KG1 (cell line): ENCODE data around the gene ZP1.

Experiments
- DNase-seq: peaks from one replicate; lab custom pipeline; 2025; lab: John Stamatoyannopoulos, UW

The ZP1 gene

DNA sequence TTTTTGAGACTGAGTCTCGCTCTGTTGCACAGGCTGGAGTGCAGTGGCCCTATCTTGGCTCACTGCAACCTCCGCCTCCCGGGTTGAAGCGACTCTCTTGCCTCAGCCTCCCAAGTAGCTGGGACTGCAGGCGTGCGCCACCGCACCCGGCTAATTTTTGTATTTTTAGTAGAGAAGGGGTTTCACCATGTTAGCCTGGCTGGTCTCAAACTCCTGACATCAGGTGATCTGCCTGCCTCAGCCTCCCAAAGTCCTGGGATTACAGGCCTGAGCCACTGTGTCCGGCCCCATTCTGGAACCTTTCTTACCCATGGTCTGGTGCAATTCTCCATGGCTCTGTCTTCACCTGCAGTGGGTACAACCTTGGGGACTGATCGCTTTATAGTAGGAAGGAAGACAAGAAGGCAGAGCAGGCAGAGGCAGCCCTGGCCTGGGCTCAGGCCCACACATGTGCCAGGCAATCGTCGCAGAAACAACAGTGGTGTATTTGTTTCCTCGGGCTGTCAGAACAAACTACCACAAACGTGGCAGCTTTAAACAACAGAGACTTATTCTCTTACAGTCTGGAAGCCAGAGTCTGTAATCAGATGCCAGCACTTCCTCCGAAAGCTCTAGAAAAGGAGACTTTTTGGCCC, 7.6 kb upstream of the ZP1 start:
- DNase-seq = no peak

DNA sequence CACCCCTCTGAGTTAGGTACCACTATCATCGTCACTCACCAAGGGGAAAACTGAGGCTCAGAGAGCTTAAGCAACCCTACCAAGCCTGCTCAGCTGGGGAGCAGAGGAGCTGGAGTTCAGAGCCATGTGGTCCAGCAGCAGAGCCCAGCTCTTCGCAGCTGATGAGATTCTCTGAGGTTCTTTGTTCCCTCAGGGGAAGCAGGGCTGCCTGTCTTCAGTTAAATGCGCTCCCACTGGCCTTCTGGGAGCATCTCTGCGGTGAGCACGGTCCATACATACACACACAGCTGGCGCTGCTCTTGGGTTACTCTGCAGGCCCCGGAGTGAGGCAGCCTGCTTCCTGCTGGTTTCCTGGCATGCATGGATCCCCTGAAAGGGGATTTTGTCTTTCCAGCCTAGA, 6.4 kb upstream of the ZP1 start:
- DNase-seq = no peak

DNA sequence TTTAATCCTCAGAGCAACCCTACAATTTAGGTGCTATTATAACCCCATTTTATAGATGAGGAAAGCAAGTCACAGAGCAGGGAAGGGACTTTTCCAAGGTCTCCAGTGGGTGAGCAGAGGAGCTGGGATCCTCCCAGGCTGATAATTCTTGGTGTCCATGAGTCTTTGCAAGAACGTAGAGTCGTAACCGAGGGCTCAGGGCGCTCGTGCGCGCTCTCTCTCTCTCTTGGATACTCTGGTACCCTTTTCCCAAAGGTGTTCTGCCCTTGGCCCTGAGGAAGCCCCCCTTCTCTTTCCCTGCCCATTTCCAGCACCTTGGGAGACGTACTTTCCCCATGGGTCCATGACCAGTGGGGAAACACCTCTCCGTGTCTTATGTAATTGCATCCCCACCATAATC, 5.2 kb upstream of the ZP1 start:
- no peak for DNase-seq

DNA sequence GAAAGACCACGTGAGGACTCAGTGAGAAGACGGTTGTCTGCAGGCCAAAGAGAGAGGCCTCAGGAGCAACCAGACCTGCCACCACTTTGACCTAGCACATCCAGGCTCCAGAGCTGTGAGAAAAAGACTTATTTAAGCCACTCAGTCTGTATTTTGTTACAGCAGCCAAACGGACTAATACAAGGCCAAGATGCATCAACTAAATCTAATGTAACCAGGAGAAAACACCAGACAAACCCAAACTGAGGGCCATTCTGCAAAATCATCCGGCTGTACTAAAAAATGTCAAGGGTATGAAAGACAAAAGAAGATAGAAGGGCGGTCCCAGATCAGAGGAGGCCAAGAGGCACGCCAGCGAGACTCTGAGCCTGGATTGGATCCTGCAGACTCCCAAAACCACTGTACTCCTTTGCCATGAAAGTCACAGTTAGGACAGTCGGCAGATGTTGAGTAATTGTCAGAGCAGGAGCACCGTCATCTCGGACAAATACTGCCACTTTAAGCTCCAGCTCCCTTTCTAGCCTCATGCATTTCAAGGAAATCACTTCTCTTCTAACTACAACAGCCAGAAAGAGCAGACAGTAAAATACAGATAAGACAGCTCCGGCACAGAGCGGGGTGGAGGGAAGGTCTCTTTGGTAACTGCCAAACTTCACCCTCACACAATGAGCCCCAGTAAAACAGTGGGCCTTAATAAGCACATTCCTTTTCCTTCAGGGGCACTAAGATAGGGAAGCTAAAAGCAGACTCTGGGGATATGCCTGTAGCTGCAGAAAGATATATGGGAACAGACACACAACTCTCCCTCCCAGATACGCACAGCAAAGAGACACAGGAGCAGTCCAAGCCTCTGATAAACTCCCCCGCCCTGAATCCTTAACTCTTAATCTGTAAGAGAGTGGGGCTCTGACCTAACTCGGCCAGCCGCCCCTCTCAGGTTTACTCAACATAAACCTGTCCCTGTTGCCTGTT, 3.5 kb upstream of the ZP1 start:
- DNase-seq = no peak

DNA sequence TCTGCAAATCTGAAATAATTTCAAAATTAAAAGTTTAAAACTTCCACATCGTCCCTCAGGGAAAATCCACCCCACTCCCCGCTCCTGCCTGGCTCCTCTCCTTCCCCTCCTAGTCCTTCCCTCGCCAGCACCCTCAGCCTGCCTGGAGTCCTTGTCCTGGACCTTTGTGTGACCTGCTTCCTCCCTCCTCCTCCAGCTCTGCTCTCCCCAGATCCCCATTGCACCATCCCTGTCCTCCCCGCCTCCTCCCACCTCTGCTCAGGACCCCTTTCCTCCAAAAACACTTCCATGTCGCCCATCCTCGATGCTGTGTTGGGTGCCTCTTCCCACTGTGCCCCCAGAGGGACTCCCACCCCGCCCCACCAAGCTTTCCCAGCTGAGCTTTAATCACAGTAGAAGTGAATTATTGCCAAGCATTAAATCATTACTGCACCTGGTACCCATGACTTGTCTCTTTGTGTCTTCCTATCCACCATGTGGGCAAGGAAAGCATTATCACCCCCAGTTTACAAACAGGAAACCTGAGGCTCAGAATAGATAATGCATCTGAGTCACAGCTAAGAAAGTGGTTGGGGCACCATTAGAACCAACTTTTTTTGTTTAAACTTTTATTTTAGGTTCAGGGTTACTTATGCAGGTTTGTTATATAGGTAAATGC, 2.4 kb upstream of the ZP1 start:
- no peak for DNase-seq

- DNase-seq = no peak
Measured at GRCh38 chr11:60867871-60868681, 734 bp downstream of the ZP1 start.

- DNase-seq = no peak
Measured at GRCh38 chr11:60868682-60869450, 1.5 kb downstream of the ZP1 start.

GRCh38 chr11:60869451-60869825, 2.1 kb downstream of the ZP1 start:
- DNase-seq = no peak

GRCh38 chr11:60870276-60870675, 2.9 kb downstream of the ZP1 start:
- no peak for DNase-seq

DNA sequence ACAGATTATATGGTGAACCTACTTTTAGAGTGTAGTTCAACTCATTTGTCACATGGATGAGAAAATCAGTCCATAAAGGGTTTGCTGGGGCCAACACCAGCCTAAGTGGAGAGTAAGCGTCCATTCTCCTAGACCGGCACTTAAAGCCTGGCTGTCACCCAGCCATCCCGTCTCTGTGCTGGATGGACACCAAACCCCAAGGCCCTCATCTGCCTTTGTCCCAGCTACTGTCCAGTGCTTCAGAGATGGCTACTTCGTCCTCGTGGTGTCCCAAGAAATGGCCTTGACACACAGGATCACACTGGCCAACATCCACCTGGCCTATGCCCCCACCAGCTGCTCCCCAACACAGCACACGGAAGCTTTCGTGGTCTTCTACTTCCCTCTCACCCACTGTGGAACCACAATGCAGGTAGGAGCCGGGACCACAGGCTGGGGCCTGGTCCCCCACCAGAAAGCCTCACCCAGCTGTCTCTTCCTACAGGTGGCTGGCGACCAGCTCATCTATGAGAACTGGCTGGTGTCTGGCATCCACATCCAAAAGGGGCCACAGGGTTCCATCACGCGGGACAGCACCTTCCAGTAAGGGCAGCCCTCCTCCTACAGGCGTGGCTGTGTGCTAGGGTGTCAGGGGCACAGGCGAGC, 3.5 kb downstream of the ZP1 start:
- no peak for DNase-seq

DNA sequence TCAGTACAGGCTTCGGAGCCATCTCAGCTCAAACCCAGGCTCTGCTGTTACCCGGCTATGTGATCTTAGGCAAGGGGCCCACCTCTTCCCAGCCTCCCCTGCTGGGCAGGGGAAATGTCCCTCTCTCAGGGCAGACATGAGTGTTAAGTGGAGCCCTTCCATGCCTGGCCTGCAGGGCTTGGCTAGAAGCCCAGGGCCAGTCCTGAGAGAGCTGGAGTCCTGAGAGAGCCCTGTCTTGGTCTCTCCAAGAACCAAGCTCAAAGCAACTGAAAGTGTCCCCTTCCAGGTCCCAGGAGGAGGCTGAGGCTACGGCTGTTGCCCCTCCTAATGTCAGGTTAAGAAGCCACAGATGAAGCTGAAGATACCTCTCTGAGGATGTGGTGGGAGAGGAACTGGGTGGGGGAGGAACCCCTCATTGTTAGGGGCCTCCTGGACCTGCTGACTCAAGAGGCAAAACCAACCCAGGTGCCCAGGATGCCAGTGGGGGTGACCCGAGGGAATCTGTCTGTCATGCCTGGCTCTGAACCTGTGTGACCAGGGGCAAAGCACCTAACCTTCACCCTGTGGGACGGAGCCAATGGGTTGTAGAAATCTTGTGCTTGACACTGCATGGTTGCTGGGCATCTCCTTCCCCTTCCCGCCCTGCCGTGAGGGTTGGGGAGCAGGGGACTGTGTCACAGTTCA, 4.2 kb downstream of the ZP1 start:
- DNase-seq = no peak

- no peak for DNase-seq
Measured at GRCh38 chr11:60872124-60872960, 5.0 kb downstream of the ZP1 start.

DNA sequence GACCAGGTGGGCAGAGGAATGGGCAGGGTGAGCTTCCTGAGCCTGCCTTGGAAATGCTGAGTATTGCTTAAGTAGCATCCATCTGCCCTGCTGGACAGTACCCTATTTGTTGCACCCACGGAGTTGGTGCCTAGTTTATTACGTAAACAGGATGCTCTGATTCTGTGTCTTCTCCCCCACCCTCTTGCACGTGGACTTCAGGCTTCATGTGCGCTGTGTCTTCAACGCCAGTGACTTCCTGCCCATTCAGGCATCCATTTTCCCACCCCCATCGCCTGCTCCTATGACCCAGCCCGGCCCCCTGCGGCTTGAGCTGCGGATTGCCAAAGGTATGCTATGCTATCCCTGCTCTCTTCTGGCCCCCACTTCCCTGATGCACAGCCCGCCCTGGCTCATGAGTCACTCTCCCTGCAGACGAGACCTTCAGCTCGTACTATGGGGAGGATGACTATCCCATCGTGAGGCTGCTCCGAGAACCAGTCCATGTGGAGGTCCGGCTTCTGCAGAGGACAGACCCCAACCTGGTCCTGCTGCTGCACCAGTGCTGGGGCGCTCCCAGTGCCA, 5.7 kb downstream of the ZP1 start:
- DNase-seq = no peak

DNA sequence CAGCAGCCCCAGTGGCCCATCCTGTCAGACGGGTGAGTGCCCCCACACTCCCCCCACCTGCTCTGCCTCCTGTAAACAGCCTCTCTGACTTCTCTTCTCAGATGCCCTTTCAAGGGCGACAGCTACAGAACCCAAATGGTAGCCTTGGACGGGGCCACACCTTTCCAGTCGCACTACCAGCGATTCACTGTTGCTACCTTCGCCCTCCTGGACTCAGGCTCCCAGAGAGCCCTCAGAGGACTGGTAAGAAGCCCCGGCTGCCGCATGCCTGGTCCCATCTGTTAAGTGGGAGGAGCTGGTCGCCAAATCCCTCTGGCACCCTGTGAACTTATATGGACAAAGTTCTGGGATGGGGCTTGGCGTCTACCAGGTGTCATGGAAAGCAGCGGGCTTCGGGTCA, 6.2 kb downstream of the ZP1 start:
- DNase-seq = no peak

- no peak for DNase-seq
Measured at GRCh38 chr11:60874421-60875365, 7.4 kb downstream of the ZP1 start.

DNA sequence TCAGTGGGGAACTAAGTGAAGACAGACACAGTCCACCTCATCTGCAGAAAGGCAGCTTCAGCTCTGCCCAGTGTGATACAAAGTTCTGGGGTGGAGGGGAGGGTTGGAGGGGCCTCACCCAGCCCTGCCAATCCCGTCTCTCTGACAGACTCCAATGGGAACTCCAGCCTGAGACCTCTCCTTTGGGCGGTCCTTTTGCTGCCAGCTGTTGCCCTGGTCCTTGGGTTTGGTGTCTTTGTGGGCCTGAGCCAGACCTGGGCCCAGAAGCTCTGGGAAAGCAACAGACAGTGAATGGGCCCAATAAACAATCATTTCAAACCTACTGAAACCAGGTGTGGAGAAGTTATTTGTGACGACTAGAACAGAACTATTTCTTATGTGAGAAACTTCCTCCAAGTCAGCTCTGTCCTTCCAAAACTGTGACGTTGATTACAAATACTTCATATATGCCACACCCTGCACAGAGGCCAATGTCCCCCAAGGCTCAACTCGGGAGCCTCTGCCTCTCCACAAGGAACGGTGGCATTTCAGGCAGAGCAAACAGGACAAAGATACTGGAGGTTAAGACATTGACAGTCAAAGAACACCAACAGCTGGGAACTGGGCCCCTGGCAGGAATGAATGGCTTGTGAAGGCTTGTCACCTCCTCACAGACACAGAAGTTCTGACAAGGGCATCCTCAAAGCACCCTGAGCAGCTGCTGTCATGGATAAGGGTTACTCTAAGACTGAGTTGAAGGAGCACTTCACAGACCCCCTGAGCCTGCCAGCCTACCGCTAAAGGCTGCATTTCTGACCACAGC, 8.2 kb downstream of the ZP1 start:
- no peak for DNase-seq

DNA sequence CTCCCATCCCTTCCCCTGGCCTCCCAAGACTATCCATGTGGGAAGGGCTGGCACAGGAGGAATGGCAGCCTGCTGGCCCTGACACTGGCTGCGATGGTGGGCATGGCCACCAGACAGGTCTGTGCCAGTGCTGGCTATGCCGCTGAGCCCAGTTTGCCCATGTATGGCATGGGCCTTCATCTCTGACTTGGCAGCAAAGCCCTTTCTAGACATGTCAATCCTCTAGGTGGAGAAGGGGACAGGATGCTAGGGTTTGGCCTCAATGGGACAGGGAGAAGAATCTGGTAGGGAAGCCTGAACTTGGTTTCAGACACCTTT, 8.8 kb downstream of the ZP1 start:
- DNase-seq = no peak
